PC-3 (cell line): Measurements from ENCODE around the gene GCC1.

Experiments used
- EZH2 ChIP-seq: fragments of 300-600 bp; sonication (generic); IDR thresholded peaks from one replicate; pipeline ENCODE4 v1.6.1; 2017; ENCODE audit warnings: antibody characterized with exemption, mild to moderate bottlenecking, low read length; ENCODE audit not compliant: unreplicated experiment
- EZH2phosphoT487 ChIP-seq: fragments of 300-600 bp; sonication (generic); IDR thresholded peaks from 2 replicates; pipeline ENCODE4 v1.6.1; 2018; ENCODE audit warnings: mild to moderate bottlenecking, antibody characterized with exemption, low read length, borderline replicate concordance
- TF ChIP-seq, protein P1 (sequence below): fragments of 300-600 bp; sonication (generic); conservative IDR thresholded peaks from 2 replicates; pipeline ENCODE4 v1.5.1; 2017; ENCODE audit warnings: antibody characterized with exemption, low read depth, mild to moderate bottlenecking, low read length

DNA sequence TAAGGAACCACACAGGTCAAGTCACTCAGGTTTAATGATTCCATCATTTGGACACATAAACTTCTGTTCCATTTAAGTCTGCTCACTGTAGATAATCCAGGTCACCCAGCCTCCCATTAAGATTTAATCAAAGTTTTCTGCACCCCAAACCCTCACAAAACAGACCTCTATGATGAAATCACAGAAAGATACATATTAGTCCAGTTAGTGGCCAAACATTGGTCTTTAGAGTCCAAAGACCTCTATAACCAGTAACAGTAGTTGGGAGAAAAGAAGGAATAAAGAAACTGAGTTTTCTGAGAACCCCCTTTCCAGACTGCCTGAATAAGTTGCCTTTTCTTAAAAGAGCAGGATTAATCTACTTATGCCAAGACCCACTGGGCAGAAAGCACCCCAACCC, 4.8 kb downstream of the GCC1 start:
- TF ChIP-seq, protein P1, sequence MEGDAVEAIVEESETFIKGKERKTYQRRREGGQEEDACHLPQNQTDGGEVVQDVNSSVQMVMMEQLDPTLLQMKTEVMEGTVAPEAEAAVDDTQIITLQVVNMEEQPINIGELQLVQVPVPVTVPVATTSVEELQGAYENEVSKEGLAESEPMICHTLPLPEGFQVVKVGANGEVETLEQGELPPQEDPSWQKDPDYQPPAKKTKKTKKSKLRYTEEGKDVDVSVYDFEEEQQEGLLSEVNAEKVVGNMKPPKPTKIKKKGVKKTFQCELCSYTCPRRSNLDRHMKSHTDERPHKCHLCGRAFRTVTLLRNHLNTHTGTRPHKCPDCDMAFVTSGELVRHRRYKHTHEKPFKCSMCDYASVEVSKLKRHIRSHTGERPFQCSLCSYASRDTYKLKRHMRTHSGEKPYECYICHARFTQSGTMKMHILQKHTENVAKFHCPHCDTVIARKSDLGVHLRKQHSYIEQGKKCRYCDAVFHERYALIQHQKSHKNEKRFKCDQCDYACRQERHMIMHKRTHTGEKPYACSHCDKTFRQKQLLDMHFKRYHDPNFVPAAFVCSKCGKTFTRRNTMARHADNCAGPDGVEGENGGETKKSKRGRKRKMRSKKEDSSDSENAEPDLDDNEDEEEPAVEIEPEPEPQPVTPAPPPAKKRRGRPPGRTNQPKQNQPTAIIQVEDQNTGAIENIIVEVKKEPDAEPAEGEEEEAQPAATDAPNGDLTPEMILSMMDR: no peak
- TF ChIP-seq EZH2 (no peak), EZH2phosphoT487 (no peak)
